HS-5 (cell line): ENCODE results near the gene SLC10A3.

Source experiments
- DNase-seq: peaks from one replicate; pipeline ENCODE4 v3.0.0-alpha.2; 2012; ENCODE audit warnings: low read depth

Gene SLC10A3

GRCh38 chrX:154463611-154464220 lies 26.7 kb downstream of the SLC10A3 start:
- no peak for DNase-seq

- no peak for DNase-seq
These were observed 28.0 kb downstream of the SLC10A3 start for GRCh38 chrX:154462396-154462795.

DNA sequence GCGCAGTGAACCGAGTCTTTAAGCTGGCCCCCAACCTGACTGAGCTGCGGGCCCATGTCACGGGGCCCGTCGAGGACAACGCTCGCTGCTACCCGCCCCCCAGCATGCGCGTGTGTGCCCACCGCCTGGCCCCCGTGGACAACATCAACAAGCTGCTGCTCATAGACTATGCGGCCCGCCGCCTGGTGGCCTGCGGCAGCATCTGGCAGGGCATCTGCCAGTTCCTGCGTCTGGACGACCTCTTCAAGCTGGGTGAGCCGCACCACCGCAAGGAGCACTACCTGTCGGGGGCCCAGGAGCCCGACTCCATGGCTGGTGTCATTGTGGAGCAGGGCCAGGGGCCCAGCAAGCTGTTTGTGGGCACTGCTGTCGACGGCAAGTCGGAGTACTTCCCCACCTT lies 30.1 kb downstream of the SLC10A3 start:
- DNase-seq = no peak

GRCh38 chrX:154459832-154460231 lies 30.6 kb downstream of the SLC10A3 start:
- DNase-seq = no peak

DNA sequence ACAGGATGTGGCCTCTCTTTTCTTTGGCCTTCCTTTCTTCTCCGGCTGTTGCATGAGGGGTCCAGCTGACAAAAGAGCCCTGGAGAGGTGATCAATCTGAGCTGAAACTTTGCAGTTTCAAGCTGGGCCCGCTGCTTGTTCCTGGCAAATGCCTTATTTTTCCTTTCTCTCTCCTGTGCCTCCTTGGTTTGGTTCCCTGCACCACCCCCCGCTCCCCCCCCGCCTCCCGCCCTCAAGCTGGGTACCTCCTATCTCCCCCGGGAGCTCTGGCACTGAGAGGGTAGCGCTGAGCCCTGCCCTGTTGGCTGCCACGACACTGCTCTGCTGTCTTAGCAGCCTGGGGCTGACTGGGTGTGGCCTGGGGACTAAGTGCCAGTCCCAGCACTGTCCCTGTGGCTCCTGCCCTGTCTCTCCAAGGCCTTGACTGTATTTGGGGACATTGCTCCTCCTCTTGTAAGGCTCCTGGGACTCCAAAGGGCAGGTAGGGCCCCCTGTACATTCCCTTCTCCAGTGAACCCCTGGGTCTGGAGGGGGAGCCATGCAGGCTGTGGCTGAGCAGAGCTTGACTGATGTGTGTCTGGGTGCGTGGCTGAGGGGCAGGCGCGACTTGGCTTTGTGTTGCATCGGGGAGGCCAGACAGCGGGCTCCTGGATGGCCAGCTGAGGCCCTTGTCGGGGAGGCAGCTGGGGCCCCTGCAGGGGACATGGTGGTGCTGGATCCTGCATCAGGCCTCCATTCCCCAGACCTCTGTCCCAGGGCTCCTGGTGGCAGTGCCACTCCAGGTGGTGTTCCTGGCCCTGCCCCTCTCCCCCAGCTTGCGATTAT lies 31.3 kb downstream of the SLC10A3 start:
- no peak for DNase-seq

DNA sequence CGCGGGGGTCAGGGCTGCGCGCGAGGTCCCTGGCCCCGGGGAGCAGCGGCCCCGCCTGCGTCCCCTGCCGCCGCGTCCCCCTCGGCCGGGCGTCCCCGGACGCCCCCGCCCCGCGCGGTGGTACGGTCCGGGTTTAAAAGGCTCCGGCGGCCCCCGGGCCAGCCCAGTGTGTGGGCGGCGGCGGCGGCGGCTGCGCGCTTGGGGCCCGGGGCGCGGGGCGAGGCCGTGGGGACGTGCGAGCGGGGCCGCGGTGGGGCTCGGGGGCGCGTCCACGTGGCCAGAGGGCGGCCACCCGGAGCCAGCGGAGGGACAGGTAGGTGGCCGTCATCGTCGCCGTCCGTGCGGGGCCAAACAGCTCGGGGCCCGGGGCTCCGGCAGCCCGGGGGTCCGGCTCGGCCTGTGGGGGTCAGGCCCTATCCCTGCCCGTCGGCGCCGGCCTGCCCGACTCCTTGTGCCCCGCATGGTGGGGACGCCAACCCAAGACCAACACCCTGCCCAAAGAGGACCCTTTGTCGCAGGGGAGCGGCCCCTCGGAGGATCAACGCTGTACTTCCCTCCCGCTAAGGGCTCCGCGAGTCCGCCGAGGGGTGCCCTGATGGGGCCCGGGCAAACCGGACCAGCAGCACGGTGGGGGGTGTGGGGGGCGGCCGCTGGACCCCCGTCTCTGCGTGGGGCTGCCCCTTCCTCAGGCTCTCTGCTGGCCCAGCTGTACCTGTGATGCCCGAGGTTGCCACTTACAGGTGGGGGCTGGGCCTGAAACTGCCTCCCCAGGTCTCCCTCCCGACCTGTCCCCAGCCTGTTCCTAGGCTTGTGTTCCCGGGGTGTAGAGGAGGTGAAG lies 32.1 kb downstream of the SLC10A3 start, which contains the start of gene PLXNA3:
PLXNA3 (plus strand) TSS at position 166 of the 838 bp plus-strand sequence. CDS start 1,903 bp downstream, outside the sequence.
- DNase-seq = no peak

GRCh38 chrX:154457491-154458115 lies 32.8 kb downstream of the SLC10A3 start:
- no peak for DNase-seq

- no peak for DNase-seq
These were observed 37.6 kb downstream of the SLC10A3 start for GRCh38 chrX:154452823-154453222.

- DNase-seq = no peak
These were observed 40.1 kb downstream of the SLC10A3 start for GRCh38 chrX:154450312-154450711.

DNA sequence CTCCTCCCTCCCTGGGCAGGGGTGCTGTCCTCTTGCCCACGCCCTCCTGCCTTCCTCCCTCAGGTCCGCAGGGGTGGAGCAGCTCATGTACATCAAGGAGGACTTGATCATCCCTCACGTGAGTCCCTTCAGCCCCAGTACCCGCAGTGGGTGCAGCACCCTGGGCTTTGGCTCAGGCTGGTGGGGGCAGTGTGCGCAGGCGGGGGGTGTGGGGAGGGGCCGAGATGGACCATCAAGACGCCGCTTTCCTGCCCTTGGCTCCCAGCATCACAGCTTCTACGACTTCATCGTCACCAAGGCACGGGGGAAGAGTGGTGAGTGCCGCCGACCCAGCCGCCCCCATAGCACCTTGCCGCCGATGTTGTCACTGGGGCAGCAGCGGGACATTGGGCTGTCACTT lies 40.8 kb downstream of the SLC10A3 start:
- DNase-seq = no peak

DNA sequence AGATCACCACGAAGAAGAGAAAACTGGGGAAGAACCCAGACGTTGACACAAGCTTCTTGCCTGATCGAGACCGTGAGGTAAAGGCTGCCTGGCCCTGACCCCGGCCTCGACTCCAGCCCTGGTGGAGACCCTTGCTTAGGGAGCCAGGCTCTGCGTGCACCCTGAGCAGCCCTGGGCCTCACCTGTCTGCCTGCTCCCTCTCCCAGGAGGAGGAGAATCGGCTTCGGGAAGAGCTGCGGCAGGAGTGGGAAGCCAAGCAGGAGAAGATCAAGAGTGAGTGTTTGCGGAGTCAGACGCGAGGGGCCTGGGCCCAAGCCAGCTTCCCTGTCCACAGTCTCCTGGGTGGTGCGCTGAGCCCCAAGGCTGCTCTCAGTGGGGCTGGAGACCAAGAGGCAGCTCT lies 41.9 kb downstream of the SLC10A3 start:
- DNase-seq = no peak

DNA sequence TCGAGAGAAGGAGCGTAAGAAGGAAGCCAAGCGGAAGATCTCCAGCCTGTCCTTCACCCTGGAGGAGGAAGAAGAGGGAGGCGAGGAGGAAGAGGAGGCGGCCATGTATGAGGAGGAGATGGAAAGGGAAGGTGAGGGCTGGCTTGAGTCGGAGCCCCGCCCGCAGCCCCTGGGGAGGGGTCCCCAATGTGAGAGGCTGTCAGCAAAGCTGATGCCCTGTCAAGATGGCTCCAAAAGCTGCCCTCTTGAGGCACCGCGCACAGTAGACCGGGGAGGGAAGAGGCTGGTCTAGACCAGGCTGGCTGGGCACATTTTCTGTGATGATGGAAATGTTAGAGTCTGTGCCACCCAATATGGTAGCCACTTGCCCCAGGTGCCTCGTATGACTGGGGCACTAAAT lies 44.0 kb downstream of the SLC10A3 start:
- DNase-seq = no peak

- no peak for DNase-seq
These were observed 44.7 kb downstream of the SLC10A3 start for GRCh38 chrX:154445776-154446175.

DNA sequence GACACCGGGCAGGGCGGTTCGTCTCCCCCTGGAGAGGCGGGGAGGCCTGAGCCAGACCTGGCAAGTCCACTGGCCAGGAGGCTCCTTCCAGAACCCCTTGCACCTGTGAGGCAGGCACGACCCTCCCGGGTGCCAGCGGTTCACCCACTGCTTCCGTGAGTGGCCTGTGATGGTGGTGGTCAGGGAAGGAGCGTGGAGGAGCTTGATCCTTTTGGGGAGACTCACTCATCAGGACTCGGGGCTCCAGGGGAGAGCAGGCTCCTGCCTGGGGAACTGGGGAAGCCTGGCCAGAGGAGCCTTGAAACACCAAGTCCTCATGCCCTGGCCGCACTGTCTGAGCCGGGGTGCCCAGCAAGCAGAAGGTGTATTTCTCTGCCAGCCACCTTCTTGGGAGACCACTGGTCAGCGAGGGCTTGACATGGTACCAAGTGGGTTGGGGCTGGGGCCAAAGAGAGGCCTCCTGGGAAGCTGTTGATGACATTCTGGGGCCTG lies 45.6 kb downstream of the SLC10A3 start:
- no peak for DNase-seq

DNA sequence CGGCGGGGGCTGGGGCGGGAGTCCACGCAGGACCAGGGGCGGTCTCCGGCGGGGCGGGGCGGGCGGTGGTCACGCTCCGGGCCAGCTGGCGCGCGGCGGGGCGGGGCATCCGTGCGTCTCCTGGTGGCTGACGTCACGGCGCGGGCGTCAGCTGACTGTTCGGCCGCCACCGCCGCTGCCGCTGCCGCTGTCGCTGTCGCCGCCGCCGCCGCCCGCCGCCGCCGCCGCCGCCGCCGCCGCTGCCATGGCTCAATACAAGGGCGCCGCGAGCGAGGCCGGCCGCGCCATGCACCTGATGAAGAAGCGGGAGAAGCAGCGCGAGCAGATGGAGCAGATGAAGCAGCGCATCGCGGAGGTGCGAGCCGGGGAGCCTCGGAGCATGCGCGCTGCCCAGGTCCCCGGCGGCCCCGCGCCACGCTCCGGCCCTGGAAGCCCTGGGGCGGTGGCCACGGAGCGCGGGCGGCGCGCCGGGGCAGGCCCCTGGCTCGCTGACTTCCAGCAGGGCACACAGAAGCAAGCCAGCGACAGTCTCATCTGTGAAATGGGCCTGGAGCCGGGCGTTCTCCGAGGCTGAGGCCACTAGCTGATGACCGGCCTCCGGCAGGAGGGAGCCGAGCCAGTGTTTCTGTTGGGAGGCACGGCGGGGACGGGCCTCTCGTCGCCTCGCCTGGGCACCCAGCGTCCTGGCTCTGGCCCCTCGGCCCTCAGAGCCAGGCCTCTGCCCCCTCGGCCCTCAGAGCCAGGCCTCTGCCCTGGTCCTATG lies 46.3 kb downstream of the SLC10A3 start, which contains the start of gene FAM50A:
FAM50A (plus strand) TSS at position 150 of the 763 bp plus-strand sequence; CDS start at position 245, 95 bp downstream.
- DNase-seq = no peak

DNA sequence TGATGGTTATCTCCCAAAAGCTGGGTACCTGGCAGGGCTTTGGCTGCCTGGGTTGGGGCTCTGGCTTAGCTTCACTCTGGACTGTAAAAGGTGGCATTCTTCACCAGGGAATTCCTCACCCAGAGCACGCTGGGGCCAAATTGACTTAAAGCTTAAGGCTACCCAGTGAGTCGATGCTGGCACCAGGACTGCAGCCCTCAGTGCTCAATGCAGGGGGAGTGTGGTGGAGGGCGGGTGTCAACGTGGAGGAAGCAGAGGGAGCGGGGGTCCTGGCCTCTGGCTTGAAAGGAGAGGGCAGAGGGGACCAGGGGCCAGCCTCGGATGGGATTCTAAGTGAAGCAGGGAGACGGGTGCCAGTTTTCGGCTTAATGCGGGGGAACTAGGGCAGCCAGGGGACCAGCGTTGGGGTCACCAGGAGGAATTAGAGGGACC lies 46.9 kb downstream of the SLC10A3 start:
- DNase-seq = no peak

GRCh38 chrX:154441984-154442707 lies 48.3 kb downstream of the SLC10A3 start:
- DNase-seq = no peak

DNA sequence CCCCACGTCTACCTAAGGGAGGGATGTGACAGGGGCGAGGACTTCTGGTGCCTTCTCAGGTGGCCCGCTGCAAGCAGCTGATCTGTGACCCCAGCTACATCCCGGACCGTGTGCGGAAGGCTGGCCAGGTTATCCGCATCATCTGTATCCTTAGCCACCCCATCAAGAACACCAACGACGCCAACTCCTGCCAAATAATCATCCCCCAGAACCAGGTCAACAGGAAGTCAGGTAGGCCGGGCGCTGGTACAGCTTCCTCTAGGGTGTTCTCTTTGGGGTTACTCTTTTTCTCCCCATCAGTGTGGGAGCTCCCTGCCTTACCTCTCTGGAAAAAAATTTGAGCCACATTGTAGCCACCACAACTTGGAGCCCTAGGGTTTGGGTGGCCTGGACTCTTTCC lies 48.9 kb downstream of the SLC10A3 start:
- DNase-seq = no peak

GRCh38 chrX:154440623-154441357 lies 49.6 kb downstream of the SLC10A3 start:
- no peak for DNase-seq

DNA sequence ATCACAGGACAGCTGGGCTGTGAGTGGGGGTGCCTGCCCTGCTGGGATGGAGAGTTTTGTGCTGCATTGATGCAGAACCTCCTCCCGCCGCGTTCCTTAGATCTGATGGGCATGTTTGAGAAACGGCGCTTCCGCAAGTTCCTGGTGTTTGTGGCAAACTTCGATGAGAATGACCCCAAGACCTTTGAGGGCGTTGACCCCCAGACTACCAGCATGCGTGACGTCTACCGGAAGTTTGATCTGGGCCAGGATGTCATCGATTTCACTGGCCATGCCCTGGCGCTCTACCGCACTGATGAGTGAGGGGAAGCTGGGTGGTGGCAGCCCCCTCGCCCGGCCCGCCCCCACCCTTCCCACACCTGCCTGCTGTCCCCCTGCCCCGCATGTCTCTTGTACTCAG lies 50.6 kb downstream of the SLC10A3 start:
- DNase-seq = no peak
